Measurements from ENCODE around the gene RALGAPA1. TPM values are rescaled to one million over a fixed set of nuclear protein-coding genes. Genes with fewer than 3 reads are reported as not detected.

RALGAPA1 gene
- total and polyA plus RNA-seq, 4 donors, result 4.6 to 38.7 (median 13.4) TPM

DNA sequence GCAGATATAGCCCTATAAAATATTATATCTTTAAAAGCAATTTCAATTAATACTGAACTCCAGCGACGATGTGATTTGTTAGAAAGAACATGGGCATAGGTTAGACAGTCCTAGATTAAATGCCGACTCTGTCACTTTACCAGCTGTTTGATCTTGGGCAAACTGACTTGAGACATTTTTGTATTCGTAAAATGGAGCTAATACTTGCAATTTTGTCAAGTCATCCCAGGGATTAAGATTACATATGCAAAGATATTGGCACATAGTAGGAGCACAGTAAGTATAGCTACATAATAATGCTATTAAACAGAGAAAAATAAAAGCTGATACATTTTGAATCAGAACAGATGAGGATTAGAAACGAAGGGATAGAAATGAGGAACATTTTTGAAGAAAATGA, 266.1 kb downstream of the RALGAPA1 start:
- H3K4me1 ChIP-seq (ENCODE audit: control insufficient read depth in 4 of 4, insufficient read depth in 4 of 4, low read length in 3 of 4), result no peaks in the 10 kb centered on the region
- TF ChIP-seq REST (IDR thresholded peaks at IDR 0.05) (no peak), NR2F2 (IDR thresholded peaks at IDR 0.05) (no peak), HNF4A (conservative IDR thresholded peaks at IDR 0.05) (no peak), RXRA (IDR thresholded peaks at IDR 0.05) (no peak), ZBTB33 (IDR thresholded peaks at IDR 0.05) (no peak)
- TF ChIP-seq, protein P1, sequence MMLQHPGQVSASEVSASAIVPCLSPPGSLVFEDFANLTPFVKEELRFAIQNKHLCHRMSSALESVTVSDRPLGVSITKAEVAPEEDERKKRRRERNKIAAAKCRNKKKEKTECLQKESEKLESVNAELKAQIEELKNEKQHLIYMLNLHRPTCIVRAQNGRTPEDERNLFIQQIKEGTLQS (IDR thresholded peaks at IDR 0.05), result no peak
- 97% methylated on average over 5 of the region's 5 CpGs for WGBS
- no peak overlapping the region for H3K9ac ChIP-seq (ENCODE audit: low read depth in 1 of 2, low read length in 2 of 2)
- H3K9me3 ChIP-seq (ENCODE audit: control insufficient read depth in 4 of 4, low read length in 3 of 4), result no peaks in the 10 kb centered on the region
- no peak overlapping the region for H3K4me3 ChIP-seq (ENCODE audit: low read depth in 1 of 3, low read length in 3 of 3)
- H3K27ac ChIP-seq (ENCODE audit: low read depth in 1 of 2, low read length in 2 of 2), result no peak overlapping the region
- H3K36me3 ChIP-seq (ENCODE audit: control insufficient read depth in 4 of 4, insufficient read depth in 3 of 4, low read depth in 1 of 4, low read length in 3 of 4), result peaks cover 0 to 5% (median 1%) of the 10 kb centered on the region in 4 donors
- H3K27me3 ChIP-seq (ENCODE audit: control insufficient read depth in 4 of 4, insufficient read depth in 4 of 4, low read length in 3 of 4), result no peaks in the 10 kb centered on the region
- no peak for DNase-seq (ENCODE audit: low spot score)

DNA sequence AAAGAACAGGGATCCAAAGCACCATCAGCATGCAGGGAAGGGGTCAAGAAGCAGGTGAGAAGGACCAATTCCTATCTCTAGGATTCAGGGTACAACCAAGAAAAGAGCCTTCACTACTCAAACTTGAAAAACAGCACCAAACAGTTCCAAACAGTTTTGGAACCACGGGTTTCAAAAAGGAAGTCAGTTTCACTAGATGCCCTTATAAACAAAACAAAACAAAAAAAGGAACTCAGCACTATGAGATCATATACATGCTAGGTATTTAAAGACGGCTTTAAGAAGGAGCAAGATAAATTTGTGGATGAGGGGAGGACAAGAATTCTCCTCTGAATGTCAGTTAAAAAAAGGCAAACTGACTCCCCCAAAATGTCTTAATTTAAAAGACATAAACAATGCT, 269.1 kb downstream of the RALGAPA1 start:
- H3K9me3 ChIP-seq (ENCODE audit: control insufficient read depth in 4 of 4, low read length in 3 of 4), result peaks cover 0 to 6% (median 0%) of the 10 kb centered on the region in 4 donors
- no peaks in the 10 kb centered on the region for H3K27me3 ChIP-seq (ENCODE audit: control insufficient read depth in 4 of 4, insufficient read depth in 4 of 4, low read length in 3 of 4)
- no peak overlapping the region for H3K9ac ChIP-seq (ENCODE audit: low read depth in 1 of 2, low read length in 2 of 2)
- WGBS, result 74% methylated on average over 2 of the region's 2 CpGs
- no peak overlapping the region for H3K27ac ChIP-seq (ENCODE audit: low read depth in 1 of 2, low read length in 2 of 2)
- TF ChIP-seq RAD21 (IDR thresholded peaks at IDR 0.05) (no peak), FOXA2 (IDR thresholded peaks at IDR 0.05) (no peak), SP1 (IDR thresholded peaks at IDR 0.05) (no peak)
- H3K4me1 ChIP-seq (ENCODE audit: control insufficient read depth in 4 of 4, insufficient read depth in 4 of 4, low read length in 3 of 4), result peaks cover 1 to 8% (median 6%) of the 10 kb centered on the region in 4 donors
- no peak overlapping the region for H3K4me3 ChIP-seq (ENCODE audit: low read depth in 1 of 3, low read length in 3 of 3)
- H3K36me3 ChIP-seq (ENCODE audit: control insufficient read depth in 4 of 4, insufficient read depth in 3 of 4, low read depth in 1 of 4, low read length in 3 of 4), result peaks cover 0 to 5% (median 1%) of the 10 kb centered on the region in 4 donors
- DNase-seq (ENCODE audit: low spot score), result no peak

DNA sequence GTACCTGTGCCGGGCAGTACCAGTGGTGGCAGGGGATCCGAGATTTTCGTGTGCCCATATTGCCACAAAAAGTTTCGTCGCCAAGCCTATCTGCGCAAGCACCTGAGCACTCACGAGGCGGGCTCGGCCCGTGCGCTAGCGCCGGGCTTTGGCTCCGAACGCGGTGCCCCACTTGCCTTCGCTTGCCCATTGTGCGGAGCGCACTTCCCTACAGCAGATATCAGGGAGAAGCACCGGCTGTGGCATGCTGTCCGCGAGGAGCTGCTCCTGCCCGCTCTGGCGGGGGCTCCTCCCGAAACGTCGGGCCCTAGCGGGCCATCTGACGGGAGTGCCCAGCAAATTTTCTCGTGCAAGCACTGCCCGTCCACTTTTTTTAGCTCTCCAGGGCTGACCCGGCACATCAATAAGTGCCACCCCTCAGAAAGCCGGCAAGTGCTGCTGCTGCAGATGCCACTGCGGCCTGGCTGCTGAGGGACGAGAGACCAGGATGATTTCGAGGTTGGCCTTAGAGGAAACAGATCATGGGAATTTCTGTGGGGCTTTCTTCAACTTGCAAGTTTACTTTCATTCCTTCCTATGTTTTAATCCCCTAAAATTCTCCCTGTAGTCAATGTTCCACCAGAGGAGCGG, 273.5 kb downstream of the RALGAPA1 start:
- TF ChIP-seq REST (IDR thresholded peaks at IDR 0.05), result peak; percentile 78
- no peak for TF ChIP-seq CTCF (IDR thresholded peaks at IDR 0.05; ENCODE audit: low read depth, low read length, missing input control)
- peaks cover 0 to 6% (median 0%) of the 10 kb centered on the region in 4 donors for H3K27me3 ChIP-seq (ENCODE audit: control insufficient read depth in 4 of 4, insufficient read depth in 4 of 4, low read length in 3 of 4)
- DNase-seq (ENCODE audit: low spot score), result no peak

More for the DNA sequence above, 273.5 kb downstream of the RALGAPA1 start:
- Histone ChIP-seq H3K9ac (ENCODE audit: low read depth in 1 of 2, low read length in 2 of 2) (no peak overlapping the region), H3K4me3 (ENCODE audit: low read depth in 1 of 3, low read length in 3 of 3) (peak overlapping the region in 1 of 3 donors; percentile 11), H3K4me1 (ENCODE audit: control insufficient read depth in 4 of 4, insufficient read depth in 4 of 4, low read length in 3 of 4) (peaks cover 20 to 28% (median 26%) of the 10 kb centered on the region in 4 donors), H3K36me3 (ENCODE audit: control insufficient read depth in 4 of 4, insufficient read depth in 3 of 4, low read depth in 1 of 4, low read length in 3 of 4) (peaks cover 0 to 2% (median 0%) of the 10 kb centered on the region in 4 donors), H3K27ac (ENCODE audit: low read depth in 1 of 2, low read length in 2 of 2) (no peak overlapping the region), H3K9me3 (ENCODE audit: control insufficient read depth in 4 of 4, low read length in 3 of 4) (peaks cover 0 to 9% (median 0%) of the 10 kb centered on the region in 4 donors)
- WGBS, result 15% methylated on average over 37 of the region's 37 CpGs
